ENCODE data around the gene CABLES1. TPM values are rescaled to one million over a fixed set of nuclear protein-coding genes. Genes with fewer than 3 reads are reported as not detected.

Gene CABLES1
- total RNA-seq, 4 donors from 2014 or later = 6.6 to 28.5 (median 19.5) TPM

- H3K27me3 ChIP-seq = no peaks in the 10 kb centered on the region
- no peak for TF ChIP-seq CTCF (IDR thresholded peaks at IDR 0.05)
- TF ChIP-seq POLR2A (IDR thresholded peaks at IDR 0.05) = no peak
- H3K36me3 ChIP-seq = peaks cover 0 to 4% (median 0%) of the 10 kb centered on the region in 3 donors
- no peak for DNase-seq
- no peak overlapping the region for H3K4me3 ChIP-seq
- H3K4me1 ChIP-seq = peaks cover 0 to 22% (median 10%) of the 10 kb centered on the region in 4 donors
- H3K9me3 ChIP-seq = no peaks in the 10 kb centered on the region
- peak overlapping the region in 2 of 4 donors; percentile 39 to 42 for H3K27ac ChIP-seq
Measured at GRCh38 chr18:23232331-23232730, 97.0 kb downstream of the CABLES1 start.

- H3K9me3 ChIP-seq = peaks cover 0 to 3% (median 0%) of the 10 kb centered on the region in 4 donors
- peaks cover 0 to 4% (median 0%) of the 10 kb centered on the region in 3 donors for H3K36me3 ChIP-seq
- peaks cover 0 to 16% (median 6%) of the 10 kb centered on the region in 4 donors for H3K4me1 ChIP-seq
- DNase-seq = no peak
- no peak for TF ChIP-seq CTCF (IDR thresholded peaks at IDR 0.05)
- no peak for TF ChIP-seq POLR2A (IDR thresholded peaks at IDR 0.05)
- H3K4me3 ChIP-seq = no peak overlapping the region
- H3K27ac ChIP-seq = no peak overlapping the region
- H3K27me3 ChIP-seq = no peaks in the 10 kb centered on the region
Measured at GRCh38 chr18:23234619-23235018, 99.3 kb downstream of the CABLES1 start.

GRCh38 chr18:23235336-23235735 lies 100.1 kb downstream of the CABLES1 start:
- H3K9me3 ChIP-seq = peaks cover 0 to 3% (median 0%) of the 10 kb centered on the region in 4 donors
- no peak overlapping the region for H3K27ac ChIP-seq
- H3K36me3 ChIP-seq = peaks cover 0 to 4% (median 0%) of the 10 kb centered on the region in 3 donors
- no peaks in the 10 kb centered on the region for H3K27me3 ChIP-seq
- H3K4me1 ChIP-seq = peaks cover 0 to 16% (median 6%) of the 10 kb centered on the region in 4 donors
- TF ChIP-seq CTCF (IDR thresholded peaks at IDR 0.05) (no peak), POLR2A (IDR thresholded peaks at IDR 0.05) (no peak)
- no peak overlapping the region for H3K4me3 ChIP-seq
- DNase-seq = no peak

GRCh38 chr18:23235860-23236259 lies 100.6 kb downstream of the CABLES1 start:
- Histone ChIP-seq H3K27me3 (no peaks in the 10 kb centered on the region), H3K36me3 (peaks cover 0 to 4% (median 0%) of the 10 kb centered on the region in 3 donors), H3K4me3 (no peak overlapping the region), H3K9me3 (peaks cover 0 to 3% (median 0%) of the 10 kb centered on the region in 4 donors), H3K4me1 (peaks cover 0 to 16% (median 6%) of the 10 kb centered on the region in 4 donors), H3K27ac (no peak overlapping the region)
- DNase-seq = no peak
- TF ChIP-seq CTCF (IDR thresholded peaks at IDR 0.05) = no peak
- TF ChIP-seq POLR2A (IDR thresholded peaks at IDR 0.05) = no peak

- peaks cover 0 to 4% (median 0%) of the 10 kb centered on the region in 3 donors for H3K36me3 ChIP-seq
Measured at GRCh38 chr18:23236876-23237468, 101.7 kb downstream of the CABLES1 start.

More at GRCh38 chr18:23236876-23237468, 101.7 kb downstream of the CABLES1 start:
- TF ChIP-seq CTCF (IDR thresholded peaks at IDR 0.05) = no peak
- TF ChIP-seq POLR2A (IDR thresholded peaks at IDR 0.05) = no peak
- DNase-seq = no peak
- Histone ChIP-seq H3K9me3 (peaks cover 0 to 3% (median 0%) of the 10 kb centered on the region in 4 donors), H3K4me1 (peaks cover 0 to 16% (median 6%) of the 10 kb centered on the region in 4 donors), H3K4me3 (no peak overlapping the region), H3K27me3 (no peaks in the 10 kb centered on the region), H3K27ac (peak overlapping the region in 3 of 4 donors; percentile 58 to 79 (median 67))

All from Peyer's patch (tissue), 4 donors.